GM11168 (cell line): ENCODE results near the gene LTBP2.

ENCODE experiments used
- in situ Hi-C: fragments of 300-500 bp; cut with MboI; formaldehyde crosslinking; loops from one replicate; pipeline ENCODE4 v1.12.0; 2022; ENCODE audit warnings: low sequenced_read_pairs; ENCODE audit not compliant: unreplicated experiment

Gene LTBP2

DNA sequence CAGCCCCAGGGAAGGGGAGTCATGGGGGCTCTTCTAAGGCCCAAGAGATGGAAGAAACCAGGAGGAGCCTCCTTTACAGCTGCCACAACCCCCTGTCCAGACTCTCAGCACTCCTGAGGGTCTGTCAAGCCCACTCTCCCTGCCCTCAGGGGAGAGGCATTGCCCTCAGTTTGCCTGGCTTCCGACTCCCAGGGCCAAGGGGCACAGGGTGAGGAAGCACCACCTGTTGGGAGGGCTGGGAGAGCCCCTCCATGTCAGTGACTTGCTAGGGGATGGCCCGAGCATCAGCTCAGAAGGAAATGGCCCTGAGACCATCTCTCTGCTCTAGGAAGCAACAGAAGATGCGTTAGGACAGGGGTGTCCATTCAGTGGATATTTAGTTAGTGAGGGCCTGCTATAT, 36.1 kb downstream of the LTBP2 start:
- in situ Hi-C loops: no loop called here

DNA sequence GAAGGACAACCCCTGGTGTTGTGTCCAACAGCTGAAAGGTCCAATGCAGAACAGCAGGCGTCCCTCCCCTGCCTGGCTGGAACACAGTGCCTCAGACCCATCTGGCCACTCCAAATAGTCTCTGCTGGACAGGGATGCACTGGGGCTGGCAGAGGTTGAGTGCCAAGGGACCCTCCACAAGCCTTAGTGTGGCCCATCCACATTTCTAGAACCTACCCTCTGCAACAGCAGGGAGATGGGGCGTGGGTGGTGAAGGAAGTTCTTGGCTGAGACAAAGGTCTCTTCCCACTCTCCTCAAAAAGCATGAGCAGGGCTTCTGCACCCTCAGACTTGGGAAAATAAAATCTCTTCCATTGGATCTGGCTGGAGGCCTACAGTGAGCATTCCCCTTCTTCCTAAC, 36.5 kb downstream of the LTBP2 start:
- in situ Hi-C loops: no loop called here

DNA sequence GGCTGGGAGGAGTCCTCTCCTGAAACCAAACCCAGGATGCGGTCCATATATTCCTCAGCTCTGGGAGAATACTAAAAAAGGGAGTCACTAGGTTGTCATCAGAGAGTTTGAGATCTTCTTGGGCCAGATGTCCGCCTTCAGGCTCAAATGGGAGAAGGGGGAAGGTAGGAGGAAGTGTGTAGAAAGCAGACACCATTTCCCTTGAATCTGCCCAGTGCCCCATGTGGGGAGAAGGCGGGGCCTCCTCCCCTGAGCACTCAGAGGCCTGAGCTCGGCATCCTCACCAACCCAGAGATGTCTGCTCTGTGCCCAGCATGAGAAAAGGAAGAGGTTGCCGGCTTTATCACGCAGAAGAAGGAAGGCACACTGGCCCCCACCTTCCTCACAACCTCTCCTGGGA, 37.3 kb downstream of the LTBP2 start:
- in situ Hi-C loops: no loop called here

DNA sequence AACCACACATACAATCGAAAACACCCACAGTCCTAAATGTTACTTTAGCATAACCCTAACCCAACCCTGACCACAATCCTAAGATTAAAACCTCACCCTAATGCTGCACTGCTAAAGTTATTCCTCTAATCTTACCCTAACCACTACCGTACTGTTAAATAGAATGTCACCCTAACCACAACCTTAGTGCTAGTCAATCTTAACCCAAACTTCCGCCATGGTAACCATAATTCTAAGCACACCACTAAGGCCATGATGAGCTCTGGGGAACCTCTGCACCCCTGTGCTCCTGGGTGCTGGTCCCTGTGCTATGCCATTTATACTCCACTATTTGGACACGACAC, 38.0 kb downstream of the LTBP2 start:
- in situ Hi-C loops: no loop called here

DNA sequence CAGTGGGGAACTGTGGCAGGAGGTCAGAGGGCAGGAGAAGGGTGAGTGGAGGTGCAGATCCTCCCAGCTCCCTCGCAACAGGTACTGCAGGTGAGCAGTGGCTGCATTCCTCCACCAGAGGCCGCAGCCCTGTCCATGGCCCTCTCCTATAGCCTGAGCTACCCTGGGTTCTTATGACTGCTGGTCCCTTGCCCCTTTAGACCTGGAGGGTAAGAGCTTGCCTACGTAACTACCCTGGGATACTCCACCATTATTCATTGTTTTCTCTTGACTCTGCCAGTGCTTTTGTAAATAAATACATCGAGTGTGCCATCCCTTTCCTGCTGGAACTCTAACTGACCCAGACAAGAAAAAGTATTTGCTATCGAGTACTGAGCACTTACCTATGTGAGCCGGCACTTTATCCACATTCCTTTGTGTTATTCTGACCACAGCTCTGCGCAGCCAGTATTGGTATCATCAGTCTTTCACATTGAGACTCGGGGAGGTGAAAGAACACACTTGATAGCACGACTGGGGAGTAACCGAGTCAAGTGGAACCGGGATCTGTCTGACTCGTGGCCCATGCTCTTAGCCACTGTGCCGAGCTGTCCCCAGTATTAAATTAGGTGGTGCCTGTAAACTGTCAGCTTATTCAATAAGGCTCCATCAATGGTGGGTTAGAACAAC, 38.5 kb downstream of the LTBP2 start:
- in situ Hi-C loops: no loop called here

DNA sequence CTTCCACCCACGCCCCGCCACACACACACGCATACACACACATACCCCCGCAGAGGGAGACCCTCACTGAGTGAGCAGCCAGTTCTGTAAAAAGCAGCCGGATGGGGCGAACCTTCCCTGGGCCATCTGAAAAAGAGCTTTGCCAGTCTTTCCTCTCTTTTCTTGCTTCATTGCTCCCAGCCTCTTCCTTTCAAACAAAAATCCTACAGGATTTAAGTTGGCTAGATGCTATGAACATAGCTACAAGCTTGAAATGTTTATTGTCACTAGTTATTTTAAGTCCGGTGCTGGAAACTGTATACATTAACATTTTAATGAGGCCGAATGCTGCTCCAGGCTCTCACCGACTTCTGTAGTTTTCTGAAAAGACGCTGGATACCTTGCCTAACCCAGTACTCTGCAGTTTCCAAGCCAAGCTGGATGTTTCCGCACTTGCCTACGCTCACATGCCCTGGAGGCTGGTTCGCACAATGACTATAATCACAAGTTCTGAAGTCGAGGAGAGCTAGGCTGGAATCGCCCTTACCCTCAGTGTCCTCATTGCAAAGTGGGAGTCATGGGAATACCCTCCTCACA, 39.2 kb downstream of the LTBP2 start:
- in situ Hi-C loops: no loop called here

DNA sequence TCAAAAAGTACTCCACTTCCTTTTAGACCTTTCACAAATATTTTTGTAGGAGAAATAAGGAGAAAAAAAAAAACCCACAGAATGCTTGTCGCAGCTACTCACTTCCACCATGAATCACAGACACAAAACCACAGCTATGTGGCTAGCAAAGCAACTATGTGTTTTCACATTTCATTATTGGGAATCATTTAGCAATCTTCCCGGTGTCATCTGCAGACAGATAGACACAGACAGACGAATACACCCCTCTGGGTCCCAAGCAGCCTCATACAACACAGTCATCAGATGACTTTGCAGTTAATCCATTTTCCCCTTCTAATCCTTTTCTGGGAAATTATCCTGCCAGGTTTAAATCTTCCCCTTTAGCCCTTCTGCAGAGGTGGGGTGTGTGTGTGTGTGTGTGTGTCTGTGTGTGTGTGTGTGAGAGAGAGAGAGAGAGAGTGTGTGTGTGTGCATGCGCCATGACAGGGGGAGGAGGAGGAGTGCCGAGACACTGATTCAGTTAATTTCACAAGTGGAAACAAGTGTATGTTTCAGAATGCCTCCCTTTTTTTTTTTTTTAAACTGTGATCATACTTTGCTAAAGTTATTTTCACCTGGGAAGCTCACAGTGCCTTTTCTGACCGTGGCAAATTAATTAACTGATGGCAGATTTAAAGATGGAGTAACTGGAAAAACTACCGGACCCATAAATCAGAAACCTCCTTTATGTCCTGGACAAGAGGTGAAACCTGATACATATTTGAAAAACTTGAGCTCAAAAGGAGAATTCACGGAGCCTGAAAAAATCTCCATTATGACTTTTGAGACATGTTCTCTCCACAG, 39.9 kb downstream of the LTBP2 start:
- in situ Hi-C loops: no loop called here

DNA sequence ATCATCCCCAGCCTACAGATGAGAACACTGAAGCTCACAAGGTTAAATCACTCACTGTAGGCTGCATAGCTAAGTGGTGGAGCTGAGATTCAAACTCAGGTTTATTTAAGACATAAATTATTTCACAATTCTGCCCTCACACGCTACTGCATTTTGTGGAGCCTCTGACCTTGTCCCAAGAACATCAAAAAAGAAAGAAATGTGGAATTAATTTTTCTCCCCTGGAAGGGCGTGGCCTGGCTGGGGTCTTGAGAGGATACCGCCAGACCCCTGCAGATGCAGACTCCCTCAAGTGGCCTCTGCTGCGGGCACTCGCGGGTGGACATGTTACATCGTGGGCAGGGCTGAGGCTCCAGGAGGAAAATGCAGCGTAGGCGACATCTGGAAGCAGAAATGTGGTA, 40.6 kb downstream of the LTBP2 start:
- in situ Hi-C loops: no loop called here

DNA sequence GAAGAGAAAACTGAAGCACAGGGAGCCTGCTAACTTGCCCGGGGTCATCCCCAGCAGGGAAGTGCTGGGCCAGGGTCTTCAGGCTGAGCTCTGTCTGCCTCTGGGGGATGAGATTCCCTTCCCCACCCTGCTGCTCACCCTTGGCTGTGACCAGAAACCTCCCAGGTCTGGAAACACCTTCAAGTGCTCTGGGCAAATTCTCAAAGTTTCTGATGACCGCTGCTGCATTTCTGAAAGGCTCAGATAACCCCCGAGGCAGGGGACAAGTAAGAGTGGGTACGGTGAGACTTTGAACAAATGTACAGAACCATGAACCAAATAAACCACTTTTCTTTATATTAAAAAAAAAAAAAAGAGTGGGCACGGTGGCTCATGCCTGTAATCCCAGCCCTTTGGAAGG, 41.3 kb downstream of the LTBP2 start:
- in situ Hi-C loops: no loop called here

DNA sequence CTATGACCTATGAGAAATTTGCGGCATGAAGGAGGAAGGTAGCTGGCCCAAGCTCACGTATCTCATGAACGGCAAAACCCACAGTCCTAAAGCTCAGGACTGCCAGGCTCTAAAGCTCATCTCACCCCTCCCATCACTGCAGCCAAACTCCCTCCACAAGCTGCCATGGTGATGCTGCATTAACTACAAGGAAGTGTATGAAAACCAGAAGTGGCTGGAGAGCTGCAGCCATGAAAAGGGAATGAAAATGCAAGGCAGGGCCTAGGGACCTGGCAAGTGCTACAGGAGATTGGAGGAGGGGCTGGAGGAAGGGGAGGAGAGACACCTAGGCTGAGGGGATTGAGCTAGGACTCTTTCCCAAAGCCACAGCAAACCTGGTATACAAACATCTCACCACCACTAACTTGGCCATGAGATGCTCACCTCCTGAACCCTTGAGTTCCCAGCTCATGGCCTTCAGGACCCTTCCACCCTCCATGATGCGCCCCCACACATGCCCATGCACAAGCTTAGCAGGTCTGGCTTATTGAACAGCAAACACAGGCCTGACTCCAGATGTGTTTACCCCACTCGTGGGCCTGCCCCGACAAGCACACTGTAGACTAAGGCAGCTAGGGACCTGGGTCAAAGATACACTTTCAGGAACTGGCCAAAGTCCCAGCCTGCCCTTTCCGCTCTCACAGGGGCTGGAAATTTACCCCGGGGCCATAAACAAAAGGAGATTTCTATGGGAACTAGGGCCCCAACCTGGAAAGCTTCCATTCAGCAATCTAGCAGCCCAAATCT, 42.0 kb downstream of the LTBP2 start:
- in situ Hi-C loops: no loop called here

DNA sequence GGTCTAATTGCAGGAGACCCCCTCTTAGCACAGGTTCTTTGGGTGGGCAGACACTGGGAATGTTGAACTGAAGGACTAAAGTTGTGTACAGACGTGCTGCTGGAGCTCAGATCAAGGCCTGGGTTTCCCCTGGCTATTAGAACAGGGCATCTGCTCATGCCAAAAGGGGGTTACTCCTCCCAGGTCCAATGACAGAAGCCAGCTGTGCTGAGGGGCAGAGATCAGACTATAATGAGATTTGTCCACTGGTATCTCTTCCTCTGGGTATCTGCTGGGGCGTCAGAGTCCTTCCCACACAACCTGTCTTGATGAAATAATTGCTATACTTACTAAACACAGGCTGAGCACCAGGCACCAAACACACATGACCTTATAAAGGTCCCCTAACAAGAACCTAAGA, 42.6 kb downstream of the LTBP2 start:
- in situ Hi-C loops: no loop called here

DNA sequence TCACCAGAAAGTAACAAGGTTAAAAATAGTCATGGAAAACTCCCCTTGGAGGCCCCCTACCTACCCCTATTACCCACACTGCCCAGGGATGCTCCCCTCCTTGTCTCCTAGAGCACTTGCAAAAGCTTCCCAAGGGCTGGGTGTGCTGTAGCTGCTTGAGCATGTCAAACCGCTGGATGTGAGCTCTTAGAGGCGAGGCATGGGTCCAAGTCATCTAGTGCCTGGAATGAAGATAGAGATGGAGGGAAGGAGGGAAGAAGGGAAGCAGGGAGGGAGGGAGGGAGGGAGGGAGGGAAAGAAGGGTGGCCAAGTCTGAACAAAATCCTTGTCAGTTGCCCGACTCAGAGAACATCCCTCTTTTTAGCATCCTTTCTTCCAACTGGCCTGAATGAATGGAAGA, 43.1 kb downstream of the LTBP2 start:
- in situ Hi-C loops: no loop called here

DNA sequence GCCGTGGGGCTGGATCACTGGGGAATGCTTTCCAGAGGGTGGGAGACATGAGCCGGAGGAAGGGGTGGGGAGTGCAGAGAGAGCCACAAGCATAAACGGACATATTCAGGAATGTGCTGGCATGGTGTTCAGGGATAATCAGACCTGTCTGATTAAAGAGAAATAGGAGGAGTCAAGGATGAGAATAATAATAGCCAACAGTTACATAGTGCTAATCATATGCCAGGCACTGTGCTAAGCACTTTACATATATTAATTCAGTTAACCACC, 43.7 kb downstream of the LTBP2 start:
- in situ Hi-C loops: no loop called here

DNA sequence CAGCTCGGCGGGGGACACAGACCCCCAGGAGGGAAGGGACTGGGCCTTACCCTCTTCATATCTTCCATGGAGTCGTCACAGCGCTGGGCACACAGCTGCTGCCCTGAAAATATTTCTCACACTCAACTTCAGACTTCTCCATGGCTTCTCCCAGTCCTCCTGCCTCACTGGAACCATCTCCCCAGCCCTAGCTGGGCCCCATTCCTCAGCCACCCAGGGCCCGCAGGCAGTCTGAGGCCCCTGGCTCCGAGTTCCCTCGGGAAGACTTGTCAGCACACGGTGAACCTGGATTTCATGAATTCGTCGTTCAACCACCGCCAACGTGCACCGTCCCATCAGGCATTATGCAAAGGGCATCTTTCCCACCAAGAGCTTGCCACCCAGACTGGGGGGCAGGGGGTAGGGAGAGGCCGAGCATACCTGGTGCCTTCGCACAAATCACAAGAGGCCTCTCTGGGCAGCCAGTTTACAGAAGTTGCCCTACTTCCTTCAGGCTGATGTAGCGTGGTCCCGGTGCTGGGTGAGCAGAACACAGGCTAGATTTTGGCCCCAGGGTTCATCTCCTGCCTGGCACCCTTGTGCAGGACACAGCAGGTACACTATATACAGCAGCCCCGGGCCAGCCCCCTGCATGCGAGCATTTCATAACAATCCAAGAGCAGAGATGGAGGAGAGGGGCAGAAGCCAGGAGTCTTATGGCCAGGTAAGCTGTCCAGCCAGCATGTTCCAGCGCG, 44.2 kb downstream of the LTBP2 start:
- in situ Hi-C loops: no loop called here

DNA sequence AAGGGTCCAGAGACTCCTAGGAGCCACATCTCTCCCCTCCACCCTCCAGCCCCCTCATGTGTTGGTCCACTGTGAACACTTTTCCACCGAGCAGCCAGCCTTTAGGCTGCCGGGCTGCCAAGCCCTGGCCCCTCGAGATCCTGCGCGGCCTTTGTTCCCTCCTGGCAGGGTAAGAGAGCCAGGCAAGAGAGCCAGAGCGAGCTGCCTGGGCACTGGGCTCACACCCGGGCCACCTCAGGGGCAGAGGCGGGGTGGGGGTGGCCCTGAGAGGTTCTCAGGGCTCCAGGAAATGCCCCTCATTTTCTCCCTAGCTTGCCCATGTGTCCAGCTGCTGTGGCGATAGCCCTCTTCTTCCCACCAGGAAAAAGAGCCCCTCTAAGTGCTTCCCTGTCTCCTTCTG, 44.8 kb downstream of the LTBP2 start:
- in situ Hi-C loops: no loop called here

DNA sequence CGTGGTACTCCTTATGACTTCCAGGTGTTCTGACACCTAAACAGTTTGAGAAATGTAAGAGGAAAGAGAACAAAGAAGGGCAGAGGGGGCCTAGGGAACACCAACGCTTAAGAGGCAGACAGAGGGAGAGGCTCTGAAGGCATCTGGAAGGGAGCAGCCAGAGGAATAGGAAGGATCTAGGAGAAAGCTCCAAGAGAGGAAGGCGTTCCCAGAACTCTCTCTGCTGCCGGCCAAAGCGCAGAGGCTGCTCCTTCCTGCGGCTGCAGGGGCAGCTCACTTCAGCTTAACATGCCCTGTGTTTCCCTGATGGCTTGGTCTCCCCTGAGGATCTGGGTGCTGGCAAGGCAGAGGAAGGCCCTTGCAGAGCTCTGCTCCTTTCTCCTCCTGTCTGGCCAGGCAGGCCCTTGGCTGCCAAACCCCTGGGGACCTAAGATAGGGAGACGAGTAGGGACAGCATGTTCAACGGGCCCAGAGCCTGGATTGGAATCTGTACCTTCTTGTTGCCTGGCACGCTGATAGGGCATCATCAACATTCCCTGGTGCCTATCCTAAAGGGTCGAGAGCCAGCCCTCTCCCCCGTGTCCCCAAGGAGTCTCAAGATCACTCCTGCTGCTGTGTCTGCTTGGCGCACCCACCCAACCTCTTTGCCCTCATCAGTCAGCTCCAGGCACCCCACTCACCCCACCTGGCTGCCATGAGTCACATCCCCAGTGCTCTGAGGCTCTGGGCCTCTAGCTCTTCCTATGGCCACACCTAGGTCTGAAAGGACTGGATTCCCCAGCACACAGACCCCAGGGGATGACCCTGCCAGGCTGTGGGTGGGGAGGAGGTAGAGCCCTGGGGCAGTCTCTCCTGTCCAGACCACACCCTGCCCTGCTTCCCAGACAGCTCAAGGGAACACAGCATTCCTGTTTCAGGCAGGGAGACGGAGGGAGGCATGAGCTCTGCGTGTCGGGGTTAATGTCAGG, 45.6 kb downstream of the LTBP2 start:
- in situ Hi-C loops: no loop called here

DNA sequence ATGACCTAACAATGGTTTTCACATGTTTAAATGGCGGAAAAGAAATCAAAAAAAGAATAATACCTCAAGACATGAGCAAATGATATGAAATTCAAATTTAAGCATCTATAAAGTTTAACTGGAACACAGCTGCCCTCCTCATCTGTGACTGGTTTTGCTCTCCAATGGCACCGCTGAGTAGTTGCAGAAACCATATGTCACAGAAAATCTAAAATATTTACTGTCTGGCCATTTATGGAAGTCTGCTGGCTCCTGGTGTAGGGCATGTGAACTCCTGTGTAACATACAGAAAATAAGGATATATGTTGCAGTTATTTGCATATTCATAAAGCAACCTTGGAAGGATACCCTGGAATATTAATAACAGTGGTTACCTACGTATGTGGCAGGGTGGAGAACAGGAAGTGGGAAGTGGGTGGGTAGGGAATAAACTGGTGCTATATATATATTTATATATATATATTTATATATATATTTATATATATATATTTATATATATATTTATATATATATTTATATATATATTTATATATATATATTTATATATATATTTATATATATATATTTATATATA, 48.4 kb downstream of the LTBP2 start:
- in situ Hi-C loops: no loop called here

DNA sequence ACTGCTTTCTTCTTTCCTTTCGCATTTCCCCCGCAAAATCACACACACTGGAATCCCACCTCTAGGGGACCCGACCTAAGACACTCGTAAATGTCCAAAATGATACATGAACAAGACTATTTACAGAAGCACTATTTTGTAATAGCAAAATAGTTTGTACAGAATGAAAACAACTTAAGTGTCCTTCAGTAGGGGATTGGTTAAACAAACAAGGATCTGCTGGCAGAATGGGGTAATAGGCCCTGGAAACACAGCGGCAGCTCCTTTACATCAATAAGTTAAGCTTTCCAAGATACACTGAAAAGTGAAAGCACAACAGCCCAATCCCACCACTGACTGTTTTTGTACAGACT, 48.8 kb downstream of the LTBP2 start:
- in situ Hi-C loops: no loop called here

DNA sequence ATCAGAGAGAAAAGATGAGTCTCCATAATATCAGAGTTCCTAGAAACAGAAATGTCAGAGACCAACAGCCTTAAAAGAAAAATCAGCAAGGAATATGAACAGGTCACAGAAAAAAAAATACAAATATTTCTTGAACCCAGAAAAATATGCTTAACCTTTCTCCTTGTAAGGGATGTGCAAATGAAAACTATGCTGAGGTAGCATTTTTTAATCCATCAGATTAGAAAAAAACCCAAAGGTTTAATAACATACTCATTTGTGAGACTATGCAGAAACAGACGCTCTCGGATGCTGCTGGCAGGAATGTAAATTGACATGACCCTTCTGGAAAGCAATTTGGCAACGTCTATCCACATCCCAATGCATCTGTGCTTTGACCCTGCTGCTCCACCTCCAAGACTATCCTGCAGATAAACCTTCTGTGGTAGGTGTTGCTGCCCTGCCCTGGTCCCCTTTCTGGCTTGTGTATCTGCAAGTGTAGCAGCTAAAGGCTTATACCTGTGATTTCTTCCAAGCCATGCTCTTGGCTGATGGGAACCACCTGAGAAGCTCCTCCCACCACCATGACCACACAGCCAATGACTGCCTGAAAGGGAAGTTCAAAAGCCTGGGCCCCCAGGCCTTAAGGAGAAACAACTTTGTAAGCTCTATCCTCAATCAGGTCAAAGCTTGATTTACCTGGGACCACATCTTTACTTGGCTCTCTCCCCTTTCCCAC, 49.4 kb downstream of the LTBP2 start:
- in situ Hi-C loops: no loop called here
